Astrocyte of the cerebellum (primary cell): ENCODE data around the gene MORC2.

Source experiments
- DNase-seq: peaks from one replicate; pipeline ENCODE4 v3.0.0-alpha.2; 2011; ENCODE audit warnings: low read depth
- H3K4me3 ChIP-seq: 2 replicates; pipeline ENCODE4 v1.5.1; 2011; ENCODE audit warnings: mild to moderate bottlenecking, low read depth, low read length, moderate library complexity
- in situ Hi-C: cut with HindIII; loops from 2 replicates; pipeline ENCODE4 v1.10.0; 2017; ENCODE audit warnings: low sequenced_read_pairs
- TF ChIP-seq, protein P1 (sequence below): IDR thresholded peaks from 2 replicates; pipeline ENCODE4 v1.5.1; 2012; ENCODE audit warnings: low read length, low read depth, moderate library complexity, mild to moderate bottlenecking; ENCODE audit errors: missing control alignments

The MORC2 gene

DNA sequence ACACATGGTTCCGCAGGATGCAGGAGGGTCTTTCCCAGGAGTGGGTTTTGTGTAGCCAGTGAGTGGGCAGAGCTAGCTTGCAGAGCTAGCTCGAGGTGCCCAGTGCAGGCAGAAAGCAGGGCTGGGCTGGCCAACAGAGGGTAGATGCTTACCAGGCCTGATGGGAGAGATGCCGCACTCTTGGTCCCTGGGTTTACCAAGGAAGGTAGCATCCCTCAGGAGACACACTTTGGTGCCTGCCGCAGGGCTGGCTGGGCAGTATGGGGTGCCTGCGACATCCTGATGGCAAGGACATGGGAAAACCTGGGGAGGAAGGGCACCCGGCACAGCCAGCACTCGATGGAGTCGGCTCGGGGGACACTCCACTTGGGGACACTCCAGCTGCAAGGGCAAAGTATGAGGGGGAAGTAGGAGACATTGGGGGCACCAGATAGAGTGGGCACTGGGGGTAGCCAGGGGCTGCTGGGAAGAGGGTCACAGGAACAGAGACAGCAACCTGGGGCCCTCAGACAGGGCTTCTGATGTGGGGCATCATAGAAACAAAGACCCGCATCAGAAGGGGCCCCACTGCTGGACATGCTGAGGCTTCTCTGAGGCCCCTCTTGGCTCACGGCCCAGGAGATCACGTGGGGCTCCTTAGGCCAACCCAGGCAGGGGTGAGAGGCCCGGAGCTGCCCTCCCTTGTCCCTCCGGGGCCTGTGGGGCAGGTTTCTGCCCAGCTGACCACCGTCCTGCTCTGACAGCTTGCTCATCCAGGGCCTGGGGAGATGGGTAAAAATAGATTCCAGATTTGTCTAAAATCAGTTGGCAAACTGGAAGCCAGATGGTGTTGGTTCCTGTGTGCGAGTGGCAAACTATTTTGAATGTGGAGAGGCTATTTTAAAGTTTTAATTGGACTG, 89.8 kb downstream of the MORC2 start:
- H3K4me3 ChIP-seq, result no peak overlapping the region
- DNase-seq, result no peak
- TF ChIP-seq, protein P1, sequence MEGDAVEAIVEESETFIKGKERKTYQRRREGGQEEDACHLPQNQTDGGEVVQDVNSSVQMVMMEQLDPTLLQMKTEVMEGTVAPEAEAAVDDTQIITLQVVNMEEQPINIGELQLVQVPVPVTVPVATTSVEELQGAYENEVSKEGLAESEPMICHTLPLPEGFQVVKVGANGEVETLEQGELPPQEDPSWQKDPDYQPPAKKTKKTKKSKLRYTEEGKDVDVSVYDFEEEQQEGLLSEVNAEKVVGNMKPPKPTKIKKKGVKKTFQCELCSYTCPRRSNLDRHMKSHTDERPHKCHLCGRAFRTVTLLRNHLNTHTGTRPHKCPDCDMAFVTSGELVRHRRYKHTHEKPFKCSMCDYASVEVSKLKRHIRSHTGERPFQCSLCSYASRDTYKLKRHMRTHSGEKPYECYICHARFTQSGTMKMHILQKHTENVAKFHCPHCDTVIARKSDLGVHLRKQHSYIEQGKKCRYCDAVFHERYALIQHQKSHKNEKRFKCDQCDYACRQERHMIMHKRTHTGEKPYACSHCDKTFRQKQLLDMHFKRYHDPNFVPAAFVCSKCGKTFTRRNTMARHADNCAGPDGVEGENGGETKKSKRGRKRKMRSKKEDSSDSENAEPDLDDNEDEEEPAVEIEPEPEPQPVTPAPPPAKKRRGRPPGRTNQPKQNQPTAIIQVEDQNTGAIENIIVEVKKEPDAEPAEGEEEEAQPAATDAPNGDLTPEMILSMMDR, result no peak
- in situ Hi-C loops, result no loop called here

DNA sequence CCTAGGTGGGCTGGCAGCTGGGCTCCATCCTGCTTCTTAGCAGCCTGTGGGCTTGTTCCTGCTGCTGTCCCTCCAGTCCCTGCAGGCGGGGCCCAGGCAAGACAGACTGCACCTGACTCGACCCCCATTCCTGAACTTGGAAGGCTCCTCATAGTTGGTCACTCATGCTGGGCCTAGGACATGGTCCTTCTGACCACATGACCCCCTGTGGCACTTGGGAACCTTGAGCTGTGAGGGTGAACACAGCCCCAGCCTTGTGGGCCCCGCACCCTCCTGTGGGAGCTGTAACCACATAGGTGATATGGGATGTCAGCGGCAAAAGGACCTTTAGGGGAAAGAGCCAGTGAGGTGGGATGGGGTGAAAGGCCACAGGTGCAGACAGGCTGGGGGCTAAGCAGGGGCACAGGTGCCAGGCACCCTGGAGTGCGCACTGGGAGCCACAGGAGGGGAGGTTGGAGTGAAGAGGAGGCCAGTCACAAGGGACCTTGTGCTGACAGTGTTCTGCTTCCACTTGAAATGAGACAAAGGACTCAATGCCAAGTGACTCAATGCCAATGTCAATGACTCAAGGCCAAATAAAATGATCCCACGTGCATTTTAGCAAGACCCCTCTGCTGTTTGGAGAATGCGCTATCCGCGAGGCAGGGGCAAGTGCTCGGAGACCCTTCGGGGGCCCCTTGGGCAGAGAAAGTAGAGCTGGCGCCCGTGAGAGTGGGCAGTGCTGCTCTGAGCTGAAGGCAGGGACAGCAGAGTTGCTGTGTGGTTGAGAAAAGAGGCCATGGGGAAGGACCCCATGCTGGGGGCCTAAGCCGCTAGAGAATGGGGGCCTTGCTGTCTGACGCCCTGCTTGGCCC, 90.7 kb downstream of the MORC2 start:
- DNase-seq, result no peak
- in situ Hi-C loops, result no loop called here
- TF ChIP-seq, protein P1, result no peak

DNA sequence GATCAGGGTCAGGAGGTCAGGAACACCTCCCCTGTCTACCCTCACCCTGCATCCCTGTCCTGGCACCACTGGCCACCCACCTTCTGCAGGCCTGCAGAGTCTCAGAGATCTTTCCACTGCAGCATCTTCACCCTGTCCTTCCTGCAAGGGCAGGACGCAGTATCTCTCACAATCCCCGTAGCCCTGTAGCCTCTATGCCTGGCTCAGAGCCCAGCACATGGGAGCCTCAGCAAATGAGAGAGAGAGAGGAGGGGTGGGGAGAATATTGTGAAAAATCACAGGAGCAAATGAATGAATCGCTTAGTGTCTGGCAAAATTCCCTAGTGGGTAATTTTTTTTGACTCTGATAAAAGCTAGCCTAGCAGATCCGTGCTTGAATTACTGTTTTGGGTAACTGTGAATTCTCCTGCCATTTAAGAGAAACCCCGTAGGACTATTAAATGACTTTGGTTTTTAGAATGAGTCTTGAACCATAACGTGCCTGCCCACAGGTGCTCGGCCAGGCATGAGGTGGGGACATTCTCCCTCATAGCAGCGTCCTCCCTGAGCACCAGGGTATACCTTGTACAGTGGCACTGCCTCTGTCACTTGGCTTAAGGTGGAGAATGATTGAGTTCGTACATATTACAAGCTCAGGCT, 91.5 kb downstream of the MORC2 start:
- H3K4me3 ChIP-seq, result no peak overlapping the region
- in situ Hi-C loops, result no loop called here
- TF ChIP-seq, protein P1, result no peak
- DNase-seq, result peak; percentile 20

More for the DNA sequence above, 90.7 kb downstream of the MORC2 start:
- no peak overlapping the region for H3K4me3 ChIP-seq

- DNase-seq, result no peak
- in situ Hi-C loops, result no loop called here
- H3K4me3 ChIP-seq, result no peak overlapping the region
- TF ChIP-seq, protein P1, result no peak
Measured at GRCh38 chr22:30876221-30876751, 92.3 kb downstream of the MORC2 start.

GRCh38 chr22:30875481-30876215, 92.9 kb downstream of the MORC2 start:
- TF ChIP-seq, protein P1, result no peak
- in situ Hi-C loops, result no loop called here
- H3K4me3 ChIP-seq, result no peak overlapping the region
- DNase-seq, result no peak
